K562 (cell line): ENCODE results near the gene SURF4. TPM values are rescaled to one million over a fixed set of nuclear protein-coding genes. Genes with fewer than 3 reads are reported as not detected.

Source experiments
- BDP1 ChIP-seq: IDR thresholded peaks from 3 replicates; pipeline ENCODE4 v1.6.1; 2011; ENCODE audit not compliant: insufficient read length, insufficient read depth
- CREBBP ChIP-seq: IDR thresholded peaks from one replicate; pipeline ENCODE4 v1.6.1; 2012; ENCODE audit warnings: low read depth, mild to moderate bottlenecking, control low read depth, inconsistent platforms, low read length
- FIP1L1 ChIP-seq: fragments of 200-400 bp; formaldehyde crosslinking; IDR thresholded peaks from 2 replicates; pipeline ENCODE4 v1.6.1; 2018; ENCODE audit warnings: mild to moderate bottlenecking, low read depth, low read length; ENCODE audit not compliant: poor library complexity, severe bottlenecking
- FOXM1 ChIP-seq, 2 experiments: fragments of 450-650 bp in 1 of 2; sonication (generic) in 1 of 2; formaldehyde crosslinking in 1 of 2; IDR thresholded peaks; 2 replicates each; pipeline versions ENCODE4 v1.6.1 to v1.9.0; 2017 to 2022; ENCODE audit warnings: low read depth in 2 of 2, mild to moderate bottlenecking in 2 of 2, missing genetic modification reagents in 1 of 2, moderate library complexity in 1 of 2
- HEY1 ChIP-seq: fragments of 250-450 bp; sonication (Bioruptor Pico); IDR thresholded peaks from 2 replicates; pipeline ENCODE4 v1.5.0; 2020; ENCODE audit warnings: mild to moderate bottlenecking, moderate library complexity, borderline replicate concordance
- NONO ChIP-seq, 2 experiments: fragments of 200-400 bp in 1 of 2; fragments of 450-650 bp in 1 of 2; formaldehyde crosslinking in 1 of 2; IDR thresholded peaks; 2 replicates each; pipeline ENCODE4 v1.6.1; 2017; ENCODE audit warnings: low read depth in 2 of 2, mild to moderate bottlenecking in 2 of 2, moderate library complexity in 2 of 2, low read length in 1 of 2
- RBBP5 ChIP-seq: fragments of 200-600 bp; sonication (generic); IDR thresholded peaks from 2 replicates; pipeline ENCODE4 v1.6.1; 2012; ENCODE audit warnings: borderline replicate concordance, mild to moderate bottlenecking, low read length, control low read depth, inconsistent platforms; ENCODE audit not compliant: insufficient read depth, poor library complexity, severe bottlenecking
- RBM39 ChIP-seq: fragments of 200-400 bp; formaldehyde crosslinking; optimal IDR thresholded peaks from 2 replicates; pipeline ENCODE3; 2018; ENCODE audit warnings: low read depth, low read length
- SETDB1 ChIP-seq: IDR thresholded peaks from one replicate; pipeline ENCODE4 v1.6.1; 2012; ENCODE audit warnings: low read length, control low read depth, inconsistent platforms
- SIRT6 ChIP-seq: IDR thresholded peaks from one replicate; pipeline ENCODE4 v1.6.1; 2012; ENCODE audit warnings: low read depth, mild to moderate bottlenecking, control low read depth, inconsistent platforms, low read length, moderate library complexity
- TEAD2 ChIP-seq: fragments of 450-650 bp; IDR thresholded peaks from 2 replicates; pipeline ENCODE4 v1.6.1; 2016; ENCODE audit warnings: missing genetic modification characterization, control low read depth, missing compliant biosample characterization
- XRCC4 ChIP-seq: IDR thresholded peaks from one replicate; pipeline ENCODE4 v1.6.1; 2011; ENCODE audit not compliant: insufficient read depth, insufficient read length; ENCODE audit errors: extremely low read depth
- ZNF174 ChIP-seq: fragments of 250-450 bp; sonication (Bioruptor Pico); IDR thresholded peaks from 2 replicates; pipeline ENCODE4 v1.4.0; 2020; ENCODE audit warnings: mild to moderate bottlenecking
- ZNF23 ChIP-seq: fragments of 250-450 bp; sonication (Bioruptor Pico); IDR thresholded peaks from 2 replicates; pipeline ENCODE4 v1.4.0; 2020; ENCODE audit warnings: mild to moderate bottlenecking
- ZNF253 ChIP-seq: fragments of 250-450 bp; sonication (Bioruptor Pico); conservative IDR thresholded peaks from 2 replicates; pipeline ENCODE4 v1.6.1; 2021; ENCODE audit warnings: mild to moderate bottlenecking
- ZSCAN32 ChIP-seq: fragments of 450-650 bp; formaldehyde crosslinking; IDR thresholded peaks from 2 replicates; pipeline ENCODE4 v1.4.0; 2020; ENCODE audit warnings: mild to moderate bottlenecking, moderate library complexity
- polyA plus RNA-seq, 8 experiments: library from polyadenylated mRNA; depleted of rRNA in 4 of 8; stranded (reverse) in 5 of 8; unstranded in 3 of 8; fragments of >200 nt; fragmentation: Nextera tagmentation in 2 of 8; fragmentation: Illumina TruSeq in 1 of 8; extraction: Ambion mirVana in 2 of 8; extraction: Trizol in 1 of 8; gene quantifications; 2 replicates each; pipeline versions ENCODE4 v1.2.1 to v1.2.3, GENCODE V29; 2011 to 2014; ENCODE audit warnings: inconsistent platforms in 1 of 8, missing spikeins in 1 of 8
- total RNA-seq, 7 experiments: library from RNA; depleted of rRNA in 6 of 7; stranded (reverse); fragments of >200 nt in 6 of 7; fragmentation: Illumina TruSeq in 2 of 7; extraction: Trizol in 2 of 7; gene quantifications; 2 replicates each; pipeline versions ENCODE4 v1.2.1 to v1.2.3, GENCODE V29; 2011 to 2021; ENCODE audit warnings: low replicate concordance in 1 of 7
- TF ChIP-seq, protein P1 (sequence below), 2 experiments: IDR thresholded peaks; 2 replicates each; pipeline ENCODE4 v1.6.1; 2011; ENCODE audit warnings: borderline replicate concordance in 1 of 2, control low read depth in 1 of 2, low read depth in 1 of 2, low read length in 1 of 2, mild to moderate bottlenecking in 1 of 2, mixed read lengths in 1 of 2, moderate library complexity in 1 of 2; ENCODE audit not compliant: insufficient read depth in 1 of 2, insufficient read length in 1 of 2, poor library complexity in 1 of 2, severe bottlenecking in 1 of 2; ENCODE audit errors: extremely low read depth in 1 of 2
- TF ChIP-seq, protein P2 (sequence below): fragments of 450-650 bp; formaldehyde crosslinking; IDR thresholded peaks from 2 replicates; pipeline ENCODE4 v1.4.0; 2020; ENCODE audit warnings: mild to moderate bottlenecking
- TF ChIP-seq, protein P3 (sequence below): fragments of 250-450 bp; sonication (Bioruptor Pico); IDR thresholded peaks from 2 replicates; pipeline ENCODE4 v1.5.0; 2020; ENCODE audit warnings: mild to moderate bottlenecking, borderline replicate concordance
- TF ChIP-seq, protein P4 (sequence below): fragments of 450-650 bp; formaldehyde crosslinking; IDR thresholded peaks from 2 replicates; pipeline ENCODE4 v1.4.0; 2020; ENCODE audit warnings: mild to moderate bottlenecking, moderate library complexity

The SURF4 gene
- total and polyA plus RNA-seq, 9 of the 15 experiments (the other 6 are each of a cell fraction or from before 2014, with no cell fraction given): 8.4 to 176 (median 130) TPM

DNA sequence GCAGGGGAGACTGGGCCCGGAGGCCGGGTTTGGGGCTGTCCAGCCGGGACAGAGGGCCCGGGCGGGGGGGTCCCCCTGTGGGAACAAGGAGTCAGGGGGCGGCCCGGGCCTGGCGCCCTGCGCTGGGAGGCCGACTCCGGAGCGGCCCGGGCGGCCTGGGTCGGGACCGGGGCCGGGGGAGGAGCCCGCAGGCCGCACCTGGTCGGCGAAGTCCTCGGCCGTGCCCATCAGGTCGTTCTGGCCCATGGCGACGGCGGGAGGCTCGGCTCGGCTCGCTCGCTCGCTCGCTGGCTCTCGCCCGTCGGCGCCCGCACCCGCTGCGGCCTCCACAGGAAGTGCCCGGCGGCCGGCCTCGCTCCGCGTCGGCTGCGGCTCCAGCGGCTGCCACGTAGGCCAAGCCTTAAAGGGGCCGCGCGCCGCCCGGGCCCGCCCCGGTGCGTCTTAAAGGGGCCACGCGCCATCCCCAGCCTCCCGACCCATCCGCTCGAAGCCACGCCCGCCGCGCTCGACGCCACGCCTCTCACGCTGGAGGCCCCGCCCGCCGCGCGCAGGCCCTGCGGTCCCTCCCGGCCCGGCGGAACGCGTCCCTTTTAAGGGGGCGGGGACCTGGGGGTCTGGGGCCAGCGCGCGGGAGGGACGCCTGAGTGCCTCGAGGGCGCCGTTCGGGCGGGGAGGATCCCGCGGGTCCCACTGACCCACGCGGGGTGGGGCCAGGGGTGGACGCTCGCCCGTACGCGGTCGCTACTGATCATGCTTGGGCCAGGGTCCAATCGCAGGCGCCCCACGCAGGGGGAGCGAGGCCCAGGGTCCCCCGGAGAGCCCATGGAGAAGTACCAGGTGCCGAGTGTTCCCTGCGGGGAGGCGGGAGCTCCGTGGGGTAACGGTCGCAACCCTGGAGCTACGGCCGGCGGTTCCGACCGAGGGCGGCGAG, at the start of gene SURF4, which contains the start of gene STKLD1 (continued):
- TF ChIP-seq NONO (IDR thresholded peaks at IDR 0.05; ENCODE audit: low read depth in 2 of 2, low read length in 1 of 2) (peak; percentile 59 to 82; a peak in 3 of 4 replicates), BDP1 (no peak), FIP1L1 (peak; percentile 59), ZNF174 (CRISPR knock-in tag) (no peak), RBM39 (no peak), FOXM1 (IDR thresholded peaks at IDR 0.05; ENCODE audit: low read depth) (peak; percentile 53; the same call in 1 of the 2 replicates), FOXM1 (CRISPR knock-in tag; IDR thresholded peaks at IDR 0.05; ENCODE audit: low read depth) (no peak), SETDB1 (no peak), ZNF253 (CRISPR knock-in tag) (no peak), CREBBP (no peak), RBBP5 (peak; percentile 93), ZNF23 (CRISPR knock-in tag) (no peak), XRCC4 (no peak), TEAD2 (tag) (no peak), HEY1 (CRISPR knock-in tag) (no peak), ZSCAN32 (CRISPR knock-in tag) (no peak), SIRT6 (no peak)
- TF ChIP-seq, protein P1, sequence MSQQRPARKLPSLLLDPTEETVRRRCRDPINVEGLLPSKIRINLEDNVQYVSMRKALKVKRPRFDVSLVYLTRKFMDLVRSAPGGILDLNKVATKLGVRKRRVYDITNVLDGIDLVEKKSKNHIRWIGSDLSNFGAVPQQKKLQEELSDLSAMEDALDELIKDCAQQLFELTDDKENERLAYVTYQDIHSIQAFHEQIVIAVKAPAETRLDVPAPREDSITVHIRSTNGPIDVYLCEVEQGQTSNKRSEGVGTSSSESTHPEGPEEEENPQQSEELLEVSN (IDR thresholded peaks at IDR 0.05; ENCODE audit: borderline replicate concordance in 1 of 2, extremely low read depth in 1 of 2, insufficient read depth in 1 of 2, insufficient read length in 1 of 2, low read depth in 1 of 2, low read length in 1 of 2, poor library complexity in 1 of 2, severe bottlenecking in 1 of 2): peak; percentile 92 to 98
- TF ChIP-seq, protein P2, sequence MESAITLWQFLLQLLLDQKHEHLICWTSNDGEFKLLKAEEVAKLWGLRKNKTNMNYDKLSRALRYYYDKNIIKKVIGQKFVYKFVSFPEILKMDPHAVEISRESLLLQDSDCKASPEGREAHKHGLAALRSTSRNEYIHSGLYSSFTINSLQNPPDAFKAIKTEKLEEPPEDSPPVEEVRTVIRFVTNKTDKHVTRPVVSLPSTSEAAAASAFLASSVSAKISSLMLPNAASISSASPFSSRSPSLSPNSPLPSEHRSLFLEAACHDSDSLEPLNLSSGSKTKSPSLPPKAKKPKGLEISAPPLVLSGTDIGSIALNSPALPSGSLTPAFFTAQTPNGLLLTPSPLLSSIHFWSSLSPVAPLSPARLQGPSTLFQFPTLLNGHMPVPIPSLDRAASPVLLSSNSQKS (CRISPR knock-in tag): no peak
- TF ChIP-seq, protein P3, sequence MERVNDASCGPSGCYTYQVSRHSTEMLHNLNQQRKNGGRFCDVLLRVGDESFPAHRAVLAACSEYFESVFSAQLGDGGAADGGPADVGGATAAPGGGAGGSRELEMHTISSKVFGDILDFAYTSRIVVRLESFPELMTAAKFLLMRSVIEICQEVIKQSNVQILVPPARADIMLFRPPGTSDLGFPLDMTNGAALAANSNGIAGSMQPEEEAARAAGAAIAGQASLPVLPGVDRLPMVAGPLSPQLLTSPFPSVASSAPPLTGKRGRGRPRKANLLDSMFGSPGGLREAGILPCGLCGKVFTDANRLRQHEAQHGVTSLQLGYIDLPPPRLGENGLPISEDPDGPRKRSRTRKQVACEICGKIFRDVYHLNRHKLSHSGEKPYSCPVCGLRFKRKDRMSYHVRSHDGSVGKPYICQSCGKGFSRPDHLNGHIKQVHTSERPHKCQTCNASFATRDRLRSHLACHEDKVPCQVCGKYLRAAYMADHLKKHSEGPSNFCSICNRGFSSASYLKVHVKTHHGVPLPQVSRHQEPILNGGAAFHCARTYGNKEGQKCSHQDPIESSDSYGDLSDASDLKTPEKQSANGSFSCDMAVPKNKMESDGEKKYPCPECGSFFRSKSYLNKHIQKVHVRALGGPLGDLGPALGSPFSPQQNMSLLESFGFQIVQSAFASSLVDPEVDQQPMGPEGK: no peak
- TF ChIP-seq, protein P4, sequence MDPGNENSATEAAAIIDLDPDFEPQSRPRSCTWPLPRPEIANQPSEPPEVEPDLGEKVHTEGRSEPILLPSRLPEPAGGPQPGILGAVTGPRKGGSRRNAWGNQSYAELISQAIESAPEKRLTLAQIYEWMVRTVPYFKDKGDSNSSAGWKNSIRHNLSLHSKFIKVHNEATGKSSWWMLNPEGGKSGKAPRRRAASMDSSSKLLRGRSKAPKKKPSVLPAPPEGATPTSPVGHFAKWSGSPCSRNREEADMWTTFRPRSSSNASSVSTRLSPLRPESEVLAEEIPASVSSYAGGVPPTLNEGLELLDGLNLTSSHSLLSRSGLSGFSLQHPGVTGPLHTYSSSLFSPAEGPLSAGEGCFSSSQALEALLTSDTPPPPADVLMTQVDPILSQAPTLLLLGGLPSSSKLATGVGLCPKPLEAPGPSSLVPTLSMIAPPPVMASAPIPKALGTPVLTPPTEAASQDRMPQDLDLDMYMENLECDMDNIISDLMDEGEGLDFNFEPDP: no peak
